Stimulated activated CD8-positive, alpha-beta memory T cell treated with anti-CD3 and anti-CD28 coated beads, Interleukin-15, amount 100 ng/mL, for 24 hours (primary cell): ENCODE measurements around the gene BCL2.
"Not testable (repeated sequence)": the region's sequence is repeated elsewhere in the genome, so short reads cannot be mapped to it uniquely, and the experiment has no call there.

Experiments used
- DNase-seq: peaks from one replicate; pipeline ENCODE4 v3.0.0-alpha.2; 2020; ENCODE audit warnings: low read depth

Gene BCL2

GRCh38 chr18:63234432-63234831 is 85.1 kb downstream of the BCL2 start:
- DNase-seq, result no peak

- DNase-seq, result no peak
Observed at GRCh38 chr18:63233334-63233733, 86.2 kb downstream of the BCL2 start.

GRCh38 chr18:63232826-63233225 is 86.7 kb downstream of the BCL2 start:
- DNase-seq, result no peak

- no peak for DNase-seq
Observed at GRCh38 chr18:63229971-63230370, 89.6 kb downstream of the BCL2 start.

- DNase-seq, result no peak
Observed at GRCh38 chr18:63225434-63225833, 94.1 kb downstream of the BCL2 start.

- no peak for DNase-seq
Observed at GRCh38 chr18:63224630-63225029, 94.9 kb downstream of the BCL2 start.

DNA sequence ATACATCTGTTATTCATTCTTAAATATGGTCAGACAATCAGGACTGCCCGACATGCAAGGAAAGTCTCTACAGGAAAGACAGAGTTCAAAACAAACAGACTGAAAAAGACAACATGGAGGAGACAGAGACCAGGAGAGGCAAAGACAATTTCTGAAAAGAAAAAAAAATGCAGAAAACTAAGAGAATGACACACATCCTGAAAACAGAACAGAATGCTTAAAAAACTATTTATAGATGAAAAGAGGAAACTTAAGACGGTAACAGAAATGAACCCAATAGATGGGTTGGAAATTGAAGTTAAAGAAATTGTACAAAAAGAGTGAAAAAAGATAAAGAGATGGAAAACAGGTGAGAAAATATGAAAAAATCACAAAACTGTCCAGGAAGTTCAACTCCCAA is 95.7 kb downstream of the BCL2 start:
- DNase-seq, result no peak

DNA sequence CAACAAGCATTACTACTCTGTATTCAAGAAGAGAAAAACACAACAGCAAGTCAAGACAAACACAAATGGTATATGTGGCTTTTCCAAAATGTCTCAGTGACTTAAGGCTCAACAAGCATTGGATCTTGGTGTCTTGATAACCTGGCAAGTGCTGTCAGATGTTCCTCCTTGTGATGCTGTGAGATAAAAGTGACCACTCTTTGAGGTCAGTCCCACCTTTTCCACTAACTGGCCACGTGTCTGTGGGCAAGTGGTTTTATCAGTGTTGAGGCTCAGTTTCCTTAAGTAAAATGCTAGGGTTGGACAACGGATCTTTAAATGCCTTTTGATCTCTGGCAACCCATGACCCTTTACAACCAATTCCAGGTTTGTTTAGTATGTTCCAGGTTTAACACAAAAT is 98.7 kb downstream of the BCL2 start:
- DNase-seq, result no peak

DNA sequence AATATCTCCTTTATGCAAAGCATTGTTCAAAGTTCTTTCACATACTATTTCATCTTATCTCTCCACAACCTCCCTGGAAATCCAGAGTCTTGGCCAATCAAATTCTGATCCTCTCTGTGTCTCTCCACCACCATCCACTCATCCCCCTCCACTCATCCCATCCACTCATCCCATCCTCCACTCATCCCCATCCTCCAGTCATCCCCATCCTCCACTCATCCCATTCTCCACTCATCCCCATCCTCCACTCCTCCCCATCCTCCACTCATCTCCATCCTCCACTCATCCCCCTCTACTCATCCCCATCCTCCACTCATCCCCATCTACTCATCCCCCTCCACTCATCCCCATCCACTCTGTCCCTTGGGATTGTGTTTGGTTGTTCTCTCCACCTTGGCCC is 101.1 kb downstream of the BCL2 start:
- no peak for DNase-seq

GRCh38 chr18:63216516-63217311 is 102.9 kb downstream of the BCL2 start:
- DNase-seq, result no peak

DNA sequence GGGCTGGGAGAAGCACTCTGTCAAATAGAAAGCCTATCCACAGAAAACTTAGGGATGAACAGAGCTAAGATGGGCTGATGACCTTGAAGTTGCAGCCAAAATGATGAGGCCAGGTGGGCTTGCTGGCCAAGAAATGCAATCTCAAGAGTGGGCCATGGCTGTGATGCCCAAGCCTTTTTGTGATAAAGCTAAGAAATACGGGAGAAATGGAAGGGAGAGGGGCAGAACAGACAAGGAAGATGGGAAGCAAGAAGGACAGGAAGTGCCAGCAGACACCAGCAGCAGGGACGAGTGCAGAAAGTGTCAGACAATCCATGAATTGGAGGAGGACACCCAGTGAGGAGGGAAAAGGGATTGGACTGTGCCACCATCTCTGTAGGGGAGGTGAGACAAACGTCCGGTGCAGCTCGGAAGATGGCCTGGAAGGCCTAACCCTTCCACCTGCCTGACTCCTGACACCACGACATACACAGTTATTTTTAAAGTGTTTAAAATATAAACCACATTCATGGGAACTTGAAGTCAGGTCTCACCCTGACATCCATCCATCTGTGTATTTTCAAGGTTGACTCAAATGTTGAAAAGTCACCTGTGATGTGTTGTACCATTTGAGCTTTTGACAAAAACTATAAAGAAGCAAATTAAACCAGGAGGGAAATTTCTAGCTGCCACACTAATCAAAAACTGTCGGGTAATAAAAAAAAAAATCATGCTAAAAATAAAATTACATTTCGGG is 105.5 kb downstream of the BCL2 start:
- no peak for DNase-seq

- DNase-seq, result no peak
Observed at GRCh38 chr18:63213331-63213900, 106.2 kb downstream of the BCL2 start.

DNA sequence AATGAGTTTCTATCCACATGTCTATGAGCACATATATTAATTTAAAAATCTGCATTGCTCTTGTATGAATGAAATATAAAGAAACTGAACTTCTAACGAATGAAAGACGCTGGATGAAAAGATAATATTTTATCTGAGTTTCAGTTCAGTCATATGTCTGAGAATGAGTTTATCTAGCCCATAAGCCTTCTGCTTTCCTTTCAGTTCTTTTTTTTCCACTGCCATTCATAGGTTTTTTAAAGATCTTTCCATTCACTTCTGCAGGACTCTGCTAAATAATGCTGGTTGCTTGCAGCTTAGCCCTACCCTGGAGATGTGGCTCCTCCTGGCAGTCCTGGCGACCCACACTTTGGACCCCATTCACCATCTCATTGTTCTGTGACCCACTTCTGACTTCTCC is 109.0 kb downstream of the BCL2 start:
- DNase-seq, result no peak

GRCh38 chr18:63208676-63209075 is 110.9 kb downstream of the BCL2 start:
- DNase-seq, result no peak

DNA sequence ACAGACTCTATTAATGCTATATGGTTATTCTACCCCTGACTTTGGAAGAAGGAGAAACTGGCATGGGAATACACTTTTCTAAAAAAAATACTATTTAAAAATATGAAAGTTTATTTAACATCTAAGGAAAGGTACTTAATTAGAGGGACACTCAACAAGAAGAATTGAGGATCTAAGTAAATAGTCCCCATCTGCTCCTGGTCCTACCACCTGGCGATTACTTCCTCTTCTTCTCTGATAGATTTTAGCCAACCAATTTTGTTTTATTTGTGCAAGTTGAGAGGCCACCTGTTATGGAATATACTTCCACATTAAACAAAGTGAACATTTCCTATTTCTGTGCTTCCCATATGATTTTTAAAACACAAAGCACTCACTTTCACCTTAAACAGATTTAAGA is 111.7 kb downstream of the BCL2 start:
- DNase-seq, result no peak

- DNase-seq, result no peak
Observed at GRCh38 chr18:63207143-63207790, 112.3 kb downstream of the BCL2 start.

- no peak for DNase-seq
Observed at GRCh38 chr18:63206433-63207142, 113.0 kb downstream of the BCL2 start.

- no peak for DNase-seq
Observed at GRCh38 chr18:63205791-63206252, 113.7 kb downstream of the BCL2 start.

DNA sequence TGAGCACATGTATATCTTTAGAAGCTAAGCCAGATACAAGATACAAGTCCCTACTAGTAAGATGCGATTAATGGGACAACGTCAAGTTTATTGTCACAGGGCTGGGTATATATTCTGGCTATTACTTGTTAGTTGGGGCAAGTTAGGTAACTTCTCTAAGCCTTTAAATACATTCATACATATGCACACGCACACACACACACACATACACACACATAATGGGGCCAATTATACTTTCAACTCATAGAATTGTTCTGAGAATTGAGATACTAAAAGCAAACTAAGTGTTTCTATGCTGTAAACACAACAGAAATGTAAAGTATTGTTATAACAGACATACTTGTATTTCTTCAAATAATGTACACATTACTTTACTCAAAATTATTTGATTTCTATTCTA is 116.1 kb downstream of the BCL2 start:
- no peak for DNase-seq

- no peak for DNase-seq
Observed at GRCh38 chr18:63202828-63203227, 116.7 kb downstream of the BCL2 start.

DNA sequence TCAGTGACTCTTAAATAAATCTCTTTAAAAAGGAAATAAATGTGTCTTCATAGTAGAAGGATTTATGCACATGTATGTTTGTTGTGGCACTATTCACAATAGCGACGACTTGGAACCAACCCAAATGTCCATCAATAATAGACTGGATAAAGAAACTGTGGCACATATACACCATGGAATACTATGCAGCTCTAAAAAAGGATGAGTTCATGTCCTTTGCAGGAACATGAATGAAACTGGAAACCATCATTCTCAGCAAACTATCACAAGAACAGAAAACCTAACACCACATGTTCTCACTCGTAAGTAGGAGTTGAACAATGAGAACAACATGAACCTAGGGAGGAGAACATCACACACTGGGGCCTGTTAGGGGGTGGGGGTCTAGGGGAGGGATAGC is 118.1 kb downstream of the BCL2 start:
- DNase-seq, result not testable (repeated sequence)

DNA sequence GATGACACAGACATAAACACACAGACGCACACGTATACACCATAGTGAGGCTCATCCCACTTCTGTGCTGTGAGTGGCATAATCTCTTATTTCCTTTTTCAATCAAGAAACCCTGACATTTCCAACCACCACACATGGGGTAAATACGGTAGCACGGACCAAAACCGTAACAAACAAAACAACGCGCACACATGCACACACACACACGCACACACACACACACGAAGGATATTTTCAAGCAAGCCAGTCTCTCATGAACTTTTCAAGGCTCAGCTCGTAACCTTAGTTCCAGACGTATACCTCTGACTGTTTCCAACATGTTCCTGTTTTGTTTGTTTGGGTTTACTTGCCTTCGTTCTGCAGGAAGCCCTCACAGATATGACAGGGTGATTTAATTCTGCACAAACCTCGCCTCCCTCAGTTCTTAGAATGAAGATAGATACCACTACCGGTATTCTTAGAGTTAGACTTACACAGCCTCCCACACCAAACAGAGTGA is 119.8 kb downstream of the BCL2 start:
- no peak for DNase-seq
